ENCODE measurements around the gene GASK1B. TPM values are rescaled to one million over a fixed set of nuclear protein-coding genes. Genes with fewer than 3 reads are reported as not detected.
A peak's percentile ranks its signal among the peaks of the same experiment; 100 is the strongest.

The GASK1B gene
- not detected for total RNA-seq
- polyA plus RNA-seq, result not detected

DNA sequence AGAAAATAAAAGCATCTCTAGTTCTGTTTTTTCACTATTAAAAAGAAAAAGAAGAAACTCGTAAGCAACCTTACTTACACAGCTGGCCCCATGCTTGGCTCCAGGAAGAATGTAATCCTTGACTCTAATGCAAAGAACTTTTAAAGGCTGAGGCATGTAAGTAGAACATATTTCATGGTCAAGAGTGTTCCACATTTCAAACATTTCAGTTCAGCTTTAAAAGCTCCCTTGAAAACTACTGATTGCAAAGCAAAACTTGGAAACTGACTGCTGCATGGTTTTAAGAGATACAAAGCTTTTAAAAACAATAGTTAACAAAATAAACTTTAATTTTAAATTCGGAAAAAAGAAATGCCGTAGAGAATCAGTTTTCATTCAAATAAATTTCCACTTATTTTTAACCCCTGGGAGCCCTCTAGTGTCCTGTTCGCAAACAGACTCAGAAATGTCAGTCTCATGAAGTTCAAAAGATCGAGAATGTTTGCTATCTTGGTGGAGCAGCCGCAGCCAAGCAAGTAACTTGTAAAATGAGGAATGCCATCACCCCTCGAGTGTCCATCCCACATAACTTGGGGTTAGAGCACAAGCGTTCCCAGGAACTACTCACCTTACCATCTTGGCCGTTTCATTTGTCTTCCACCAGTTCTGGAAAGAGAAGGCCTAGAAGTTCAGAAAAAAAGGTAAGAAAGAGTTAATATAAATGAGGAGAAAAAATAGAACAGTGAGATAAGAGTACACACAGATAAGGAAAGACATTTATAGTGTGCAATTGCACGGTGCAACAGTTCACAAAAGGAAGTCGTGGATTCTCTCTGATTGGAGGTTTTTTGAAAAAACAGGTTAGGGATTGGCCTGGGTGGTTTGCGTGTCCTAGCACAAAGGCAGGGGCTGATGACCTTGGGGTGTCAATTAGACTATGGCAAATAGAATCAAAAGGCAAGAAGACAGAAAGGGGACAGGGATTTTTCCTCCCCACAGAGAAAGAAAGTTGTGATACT lies at the start of gene GASK1B:
Gene GASK1B, minus strand, starts transcription at position 765 of the 998 bp plus-strand sequence. CDS start 1,650 bp downstream, outside the sequence.
- no peaks in the 10 kb centered on the region for H3K9me3 ChIP-seq (ENCODE audit: control insufficient read depth in 2 of 2, low read length in 2 of 2)
- no peaks in the 10 kb centered on the region for H3K4me1 ChIP-seq (ENCODE audit: control insufficient read depth, insufficient read depth, low read length, poor library complexity, severe bottlenecking)
- H3K4me3 ChIP-seq (ENCODE audit: low read depth, low read length), result no peak within 1 kb of the TSS
- Mint-ChIP-seq H3K4me1 (peaks cover 0 to 2% (median 0%) of the 10 kb centered on the region in 4 donors), H3K9me3 (no peaks in the 10 kb centered on the region), H3K27me3 (peaks cover 13% of the 10 kb centered on the region), H3K36me3 (no peaks in the 10 kb centered on the region), H3K27ac (peak within 1 kb of the TSS in 1 of 3 donors; percentile 15), H3K4me3 (no peak within 1 kb of the TSS)
- H3K36me3 ChIP-seq (ENCODE audit: control insufficient read depth, insufficient read depth, low read length), result no peaks in the 10 kb centered on the region
- no peak within 1 kb of the TSS for H3K27ac ChIP-seq (ENCODE audit: insufficient read depth, low read length, poor library complexity, severe bottlenecking)
- H3K27me3 ChIP-seq (ENCODE audit: control insufficient read depth, insufficient read depth, low read length), result no peaks in the 10 kb centered on the region
- no peak for ATAC-seq (ENCODE audit: low read depth in 2 of 2)
- DNase-seq, result peak in 1 of 3 donors; percentile 14

DNA sequence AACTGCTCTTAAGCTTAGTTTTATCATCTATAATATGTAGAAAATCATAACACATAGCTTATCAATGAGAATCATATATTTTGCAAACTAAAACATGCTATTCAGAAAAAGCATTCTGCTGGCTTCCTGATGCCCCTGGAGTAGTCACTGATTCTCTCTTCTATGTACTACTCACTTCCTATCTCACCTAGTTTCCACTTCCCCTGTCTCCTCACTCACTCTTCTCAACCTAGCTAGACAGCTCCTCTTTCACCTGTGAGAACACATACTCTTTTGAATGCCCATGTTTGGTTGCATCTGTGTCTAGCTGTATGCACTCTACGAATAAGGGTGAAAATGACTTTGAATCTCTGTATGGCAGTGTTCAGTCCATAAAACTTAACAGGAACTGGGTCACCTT lies 46.8 kb upstream of the GASK1B start:
- Mint-ChIP-seq H3K9me3 (peaks cover 0 to 2% (median 0%) of the 10 kb centered on the region in 7 donors), H3K27ac (no peak overlapping the region), H3K27me3 (no peaks in the 10 kb centered on the region), H3K4me3 (no peak overlapping the region), H3K4me1 (no peaks in the 10 kb centered on the region), H3K36me3 (no peaks in the 10 kb centered on the region)
- H3K4me1 ChIP-seq (ENCODE audit: control insufficient read depth, insufficient read depth, low read length, poor library complexity, severe bottlenecking), result no peaks in the 10 kb centered on the region
- ATAC-seq (ENCODE audit: low read depth in 2 of 2) (no peak), DNase-seq (no peak)
- H3K4me3 ChIP-seq (ENCODE audit: low read depth, low read length), result no peak overlapping the region
- H3K36me3 ChIP-seq (ENCODE audit: control insufficient read depth, insufficient read depth, low read length), result no peaks in the 10 kb centered on the region
- H3K9me3 ChIP-seq (ENCODE audit: control insufficient read depth in 2 of 2, low read length in 2 of 2), result no peaks in the 10 kb centered on the region
- H3K27ac ChIP-seq (ENCODE audit: insufficient read depth, low read length, poor library complexity, severe bottlenecking), result no peak overlapping the region
- H3K27me3 ChIP-seq (ENCODE audit: control insufficient read depth, insufficient read depth, low read length), result no peaks in the 10 kb centered on the region

DNA sequence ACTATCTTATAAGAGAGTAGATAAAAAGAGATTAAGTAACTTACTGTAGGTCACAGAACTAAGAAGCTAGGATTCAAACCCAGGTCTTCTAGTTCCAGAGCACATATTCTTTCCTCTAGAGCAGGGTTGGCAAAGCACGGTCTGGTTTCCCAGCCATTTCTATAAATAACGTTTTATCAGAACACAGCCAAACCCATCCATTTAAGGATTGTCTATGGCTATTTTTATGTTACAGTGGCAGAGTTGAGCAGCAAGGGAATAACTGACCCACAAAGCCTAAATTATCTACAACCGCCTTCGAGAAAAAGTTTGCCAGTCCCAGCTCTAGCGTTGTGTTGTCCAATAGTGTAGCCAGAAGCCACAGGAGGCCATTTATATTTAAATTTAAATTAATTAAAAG lies 44.9 kb upstream of the GASK1B start:
- H3K27ac Mint-ChIP-seq, result no peak overlapping the region
- no peak overlapping the region for H3K4me3 Mint-ChIP-seq
- H3K4me1 Mint-ChIP-seq, result no peaks in the 10 kb centered on the region
- no peak overlapping the region for H3K27ac ChIP-seq (ENCODE audit: insufficient read depth, low read length, poor library complexity, severe bottlenecking)
- H3K36me3 Mint-ChIP-seq, result no peaks in the 10 kb centered on the region
- H3K27me3 Mint-ChIP-seq, result no peaks in the 10 kb centered on the region
- no peaks in the 10 kb centered on the region for H3K36me3 ChIP-seq (ENCODE audit: control insufficient read depth, insufficient read depth, low read length)
- ATAC-seq (ENCODE audit: low read depth in 2 of 2), result no peak
- H3K4me1 ChIP-seq (ENCODE audit: control insufficient read depth, insufficient read depth, low read length, poor library complexity, severe bottlenecking), result no peaks in the 10 kb centered on the region
- H3K9me3 Mint-ChIP-seq, result peaks cover 0 to 3% (median 0%) of the 10 kb centered on the region in 7 donors
- no peaks in the 10 kb centered on the region for H3K27me3 ChIP-seq (ENCODE audit: control insufficient read depth, insufficient read depth, low read length)
- H3K9me3 ChIP-seq (ENCODE audit: control insufficient read depth in 2 of 2, low read length in 2 of 2), result no peaks in the 10 kb centered on the region
- no peak for DNase-seq
- H3K4me3 ChIP-seq (ENCODE audit: low read depth, low read length), result no peak overlapping the region

GRCh38 chr4:158214856-158215255 lies 42.0 kb upstream of the GASK1B start:
- Histone ChIP-seq H3K27me3 (ENCODE audit: control insufficient read depth, insufficient read depth, low read length) (no peaks in the 10 kb centered on the region), H3K9me3 (ENCODE audit: control insufficient read depth in 2 of 2, low read length in 2 of 2) (no peaks in the 10 kb centered on the region), H3K36me3 (ENCODE audit: control insufficient read depth, insufficient read depth, low read length) (no peaks in the 10 kb centered on the region), H3K4me1 (ENCODE audit: control insufficient read depth, insufficient read depth, low read length, poor library complexity, severe bottlenecking) (no peaks in the 10 kb centered on the region), H3K4me3 (ENCODE audit: low read depth, low read length) (no peak overlapping the region), H3K27ac (ENCODE audit: insufficient read depth, low read length, poor library complexity, severe bottlenecking) (no peak overlapping the region)
- Mint-ChIP-seq H3K27ac (no peak overlapping the region), H3K9me3 (peaks cover 0 to 3% (median 0%) of the 10 kb centered on the region in 7 donors), H3K36me3 (no peaks in the 10 kb centered on the region), H3K4me3 (no peak overlapping the region), H3K27me3 (peaks cover 15% of the 10 kb centered on the region), H3K4me1 (peaks cover 0 to 4% (median 0%) of the 10 kb centered on the region in 4 donors)
- no peak for ATAC-seq (ENCODE audit: low read depth in 2 of 2)
- DNase-seq, result no peak

- no peak for DNase-seq
- no peaks in the 10 kb centered on the region for H3K36me3 Mint-ChIP-seq
- H3K4me1 Mint-ChIP-seq, result peaks cover 0 to 4% (median 0%) of the 10 kb centered on the region in 4 donors
- Histone ChIP-seq H3K9me3 (ENCODE audit: control insufficient read depth in 2 of 2, low read length in 2 of 2) (no peaks in the 10 kb centered on the region), H3K27me3 (ENCODE audit: control insufficient read depth, insufficient read depth, low read length) (no peaks in the 10 kb centered on the region), H3K4me3 (ENCODE audit: low read depth, low read length) (no peak overlapping the region), H3K4me1 (ENCODE audit: control insufficient read depth, insufficient read depth, low read length, poor library complexity, severe bottlenecking) (no peaks in the 10 kb centered on the region), H3K36me3 (ENCODE audit: control insufficient read depth, insufficient read depth, low read length) (no peaks in the 10 kb centered on the region), H3K27ac (ENCODE audit: insufficient read depth, low read length, poor library complexity, severe bottlenecking) (no peak overlapping the region)
- H3K27ac Mint-ChIP-seq, result no peak overlapping the region
- H3K9me3 Mint-ChIP-seq, result peaks cover 0 to 3% (median 0%) of the 10 kb centered on the region in 7 donors
- H3K27me3 Mint-ChIP-seq, result peaks cover 20% of the 10 kb centered on the region
- no peak overlapping the region for H3K4me3 Mint-ChIP-seq
- ATAC-seq (ENCODE audit: low read depth in 2 of 2), result no peak
Observed at GRCh38 chr4:158213466-158213865, 40.6 kb upstream of the GASK1B start.

DNA sequence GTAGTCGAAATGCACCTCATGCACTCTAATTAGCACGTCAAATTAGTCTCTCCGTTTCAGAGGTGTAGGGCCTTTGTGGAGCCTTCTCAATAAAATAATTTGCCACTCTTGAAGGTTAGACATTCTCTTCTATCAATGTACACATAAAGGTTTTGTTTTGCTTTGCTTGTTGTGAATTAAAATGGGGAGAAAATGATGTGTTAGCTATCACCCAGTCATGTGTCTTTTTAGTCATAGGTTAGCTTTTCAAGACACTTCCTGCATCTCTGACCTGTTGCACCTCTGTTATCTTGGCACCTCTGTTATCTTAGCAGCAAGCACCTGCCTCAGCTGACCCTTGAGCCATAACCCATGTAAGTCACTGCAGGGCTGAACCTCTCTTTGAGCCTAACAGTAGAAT lies 38.4 kb upstream of the GASK1B start:
- Histone ChIP-seq H3K9me3 (ENCODE audit: control insufficient read depth in 2 of 2, low read length in 2 of 2) (no peaks in the 10 kb centered on the region), H3K4me1 (ENCODE audit: control insufficient read depth, insufficient read depth, low read length, poor library complexity, severe bottlenecking) (no peaks in the 10 kb centered on the region), H3K27me3 (ENCODE audit: control insufficient read depth, insufficient read depth, low read length) (no peaks in the 10 kb centered on the region), H3K36me3 (ENCODE audit: control insufficient read depth, insufficient read depth, low read length) (no peaks in the 10 kb centered on the region), H3K4me3 (ENCODE audit: low read depth, low read length) (no peak overlapping the region), H3K27ac (ENCODE audit: insufficient read depth, low read length, poor library complexity, severe bottlenecking) (no peak overlapping the region)
- ATAC-seq (ENCODE audit: low read depth in 2 of 2) (no peak), DNase-seq (no peak)
- Mint-ChIP-seq H3K36me3 (no peaks in the 10 kb centered on the region), H3K27me3 (peaks cover 24% of the 10 kb centered on the region), H3K27ac (no peak overlapping the region), H3K4me1 (peaks cover 0 to 4% (median 0%) of the 10 kb centered on the region in 4 donors), H3K4me3 (no peak overlapping the region), H3K9me3 (peaks cover 0 to 3% (median 2%) of the 10 kb centered on the region in 7 donors)

DNA sequence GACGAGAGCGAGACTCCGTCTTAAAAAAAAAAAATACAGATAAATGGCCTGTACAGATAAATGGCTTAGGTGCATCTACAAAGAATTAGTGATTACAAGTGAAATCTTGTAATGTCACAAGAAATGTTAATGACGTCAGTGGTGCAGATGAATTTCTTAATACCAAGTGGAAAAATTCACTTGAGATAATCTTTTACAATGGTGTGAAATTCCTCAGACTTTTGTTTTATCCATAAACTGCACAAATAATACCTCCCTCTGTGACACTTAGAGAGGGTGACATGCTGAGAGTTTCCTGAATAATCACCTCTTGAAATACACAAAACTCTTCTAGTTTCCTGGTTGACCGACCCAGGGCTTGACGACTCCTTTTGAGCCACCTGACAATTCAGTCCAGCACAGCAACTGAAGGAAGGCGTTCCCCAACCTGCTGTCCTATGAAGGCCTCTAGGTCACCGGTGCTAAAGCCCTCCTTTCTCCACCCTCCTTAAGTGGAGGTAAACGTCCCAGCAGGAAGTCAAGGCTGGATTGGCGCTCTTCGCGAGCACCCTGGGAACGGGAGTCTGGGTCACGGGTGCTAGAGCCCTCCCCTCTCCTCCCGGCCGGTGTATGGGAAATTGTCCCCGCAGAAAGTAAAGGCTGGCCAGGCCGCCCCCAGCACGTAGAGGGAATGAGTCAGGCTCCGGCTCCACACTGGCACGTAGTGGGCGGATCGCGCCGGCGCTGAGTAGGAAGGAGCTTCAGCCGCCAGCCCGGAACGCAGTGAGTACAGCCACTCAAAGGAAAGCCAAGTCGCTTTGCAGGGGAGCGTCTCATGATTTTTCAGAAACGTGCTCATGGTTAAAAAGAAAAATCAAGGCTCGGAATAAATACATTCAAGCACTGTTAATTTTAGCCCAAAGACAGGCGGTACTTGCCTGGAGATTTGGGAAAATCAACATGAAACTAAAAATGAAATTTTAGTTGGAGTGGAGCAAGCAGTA lies 37.3 kb upstream of the GASK1B start, which contains the start of gene TMEM144:
Gene TMEM144, plus strand, starts transcription at position 662 of the 983 bp plus-strand sequence. CDS start 2,182 bp downstream, outside the sequence.
- H3K27me3 Mint-ChIP-seq, result peaks cover 24% of the 10 kb centered on the region
- DNase-seq (peak in 1 of 3 donors; percentile 4), ATAC-seq (ENCODE audit: low read depth in 2 of 2) (peak in 1 of 2 donors; percentile 72)
- no peak within 1 kb of the TSS for H3K4me3 ChIP-seq (ENCODE audit: low read depth, low read length)
- no peaks in the 10 kb centered on the region for H3K4me1 ChIP-seq (ENCODE audit: control insufficient read depth, insufficient read depth, low read length, poor library complexity, severe bottlenecking)
- H3K9me3 ChIP-seq (ENCODE audit: control insufficient read depth in 2 of 2, low read length in 2 of 2), result no peaks in the 10 kb centered on the region
- no peak within 1 kb of the TSS for H3K27ac ChIP-seq (ENCODE audit: insufficient read depth, low read length, poor library complexity, severe bottlenecking)
- H3K27me3 ChIP-seq (ENCODE audit: control insufficient read depth, insufficient read depth, low read length), result no peaks in the 10 kb centered on the region
- H3K9me3 Mint-ChIP-seq, result peaks cover 0 to 3% (median 2%) of the 10 kb centered on the region in 7 donors
- peak within 1 kb of the TSS in 2 of 4 donors; percentile 53 to 76 for H3K4me3 Mint-ChIP-seq
- H3K36me3 Mint-ChIP-seq, result no peaks in the 10 kb centered on the region
- peak within 1 kb of the TSS in 1 of 3 donors; percentile 91 for H3K27ac Mint-ChIP-seq
- no peaks in the 10 kb centered on the region for H3K36me3 ChIP-seq (ENCODE audit: control insufficient read depth, insufficient read depth, low read length)
- peaks cover 0 to 4% (median 0%) of the 10 kb centered on the region in 4 donors for H3K4me1 Mint-ChIP-seq
